Measurements from ENCODE around the gene TAF8.

Gene TAF8

GRCh38 chr6:42046464-42047212 lies 3.7 kb upstream of the TAF8 start:
- Histone ChIP-seq H3K9me3 (ENCODE audit: control insufficient read depth, insufficient read depth, low read length) (no peaks in the 10 kb centered on the region), H3K4me1 (ENCODE audit: control insufficient read depth, insufficient read depth, low read length) (peaks cover 22% of the 10 kb centered on the region), H3K27ac (ENCODE audit: low read depth, low read length) (no peak overlapping the region), H3K36me3 (ENCODE audit: control insufficient read depth, insufficient read depth, low read length) (peaks cover under 1% of the 10 kb centered on the region; the same call in 1 of the 2 replicates), H3K27me3 (ENCODE audit: control insufficient read depth, insufficient read depth, low read length) (peaks cover 70% of the 10 kb centered on the region), H3K9ac (ENCODE audit: low read depth, low read length) (no peak overlapping the region), H3K4me3 (ENCODE audit: low read depth, low read length) (no peak overlapping the region)

- Histone ChIP-seq H3K9ac (ENCODE audit: low read depth, low read length) (no peak overlapping the region), H3K27ac (ENCODE audit: low read depth, low read length) (no peak overlapping the region), H3K27me3 (ENCODE audit: control insufficient read depth, insufficient read depth, low read length) (peaks cover 70% of the 10 kb centered on the region), H3K4me1 (ENCODE audit: control insufficient read depth, insufficient read depth, low read length) (peaks cover 22% of the 10 kb centered on the region), H3K36me3 (ENCODE audit: control insufficient read depth, insufficient read depth, low read length) (peaks cover 5% of the 10 kb centered on the region; the same call in 1 of the 2 replicates), H3K4me3 (ENCODE audit: low read depth, low read length) (no peak overlapping the region), H3K9me3 (ENCODE audit: control insufficient read depth, insufficient read depth, low read length) (no peaks in the 10 kb centered on the region)
Observed at GRCh38 chr6:42047213-42047590, 3.1 kb upstream of the TAF8 start.

- peaks cover 11% of the 10 kb centered on the region for H3K36me3 ChIP-seq (ENCODE audit: control insufficient read depth, insufficient read depth, low read length)
- no peaks in the 10 kb centered on the region for H3K9me3 ChIP-seq (ENCODE audit: control insufficient read depth, insufficient read depth, low read length)
- peaks cover 22% of the 10 kb centered on the region for H3K4me1 ChIP-seq (ENCODE audit: control insufficient read depth, insufficient read depth, low read length)
- H3K27ac ChIP-seq (ENCODE audit: low read depth, low read length): no peak overlapping the region
- peak overlapping the region; percentile 77 for H3K4me3 ChIP-seq (ENCODE audit: low read depth, low read length)
- H3K27me3 ChIP-seq (ENCODE audit: control insufficient read depth, insufficient read depth, low read length): peaks cover 67% of the 10 kb centered on the region
- no peak overlapping the region for H3K9ac ChIP-seq (ENCODE audit: low read depth, low read length)
Observed at GRCh38 chr6:42047790-42048405, 2.4 kb upstream of the TAF8 start.

GRCh38 chr6:42049116-42049809 lies 1.1 kb upstream of the TAF8 start:
- no peak overlapping the region for H3K27ac ChIP-seq (ENCODE audit: low read depth, low read length)
- peaks cover 24% of the 10 kb centered on the region for H3K36me3 ChIP-seq (ENCODE audit: control insufficient read depth, insufficient read depth, low read length)
- peak overlapping the region; percentile 77 for H3K4me3 ChIP-seq (ENCODE audit: low read depth, low read length)
- H3K27me3 ChIP-seq (ENCODE audit: control insufficient read depth, insufficient read depth, low read length): peaks cover 56% of the 10 kb centered on the region
- no peaks in the 10 kb centered on the region for H3K9me3 ChIP-seq (ENCODE audit: control insufficient read depth, insufficient read depth, low read length)
- H3K9ac ChIP-seq (ENCODE audit: low read depth, low read length): no peak overlapping the region
- H3K4me1 ChIP-seq (ENCODE audit: control insufficient read depth, insufficient read depth, low read length): peaks cover 17% of the 10 kb centered on the region

- peaks cover 51% of the 10 kb centered on the region for H3K27me3 ChIP-seq (ENCODE audit: control insufficient read depth, insufficient read depth, low read length)
- H3K9ac ChIP-seq (ENCODE audit: low read depth, low read length): no peak overlapping the region
- no peaks in the 10 kb centered on the region for H3K9me3 ChIP-seq (ENCODE audit: control insufficient read depth, insufficient read depth, low read length)
- peaks cover 30% of the 10 kb centered on the region for H3K36me3 ChIP-seq (ENCODE audit: control insufficient read depth, insufficient read depth, low read length)
- peak overlapping the region; percentile 92; the same call in 1 of the 2 replicates for H3K4me3 ChIP-seq (ENCODE audit: low read depth, low read length)
- no peak overlapping the region for H3K27ac ChIP-seq (ENCODE audit: low read depth, low read length)
- peaks cover 14% of the 10 kb centered on the region for H3K4me1 ChIP-seq (ENCODE audit: control insufficient read depth, insufficient read depth, low read length)
Observed at GRCh38 chr6:42049948-42050296, 402 bp upstream of the TAF8 start.

GRCh38 chr6:42051268-42051653 lies 937 bp downstream of the TAF8 start:
- H3K9me3 ChIP-seq (ENCODE audit: control insufficient read depth, insufficient read depth, low read length): no peaks in the 10 kb centered on the region
- H3K27me3 ChIP-seq (ENCODE audit: control insufficient read depth, insufficient read depth, low read length): peaks cover 37% of the 10 kb centered on the region
- H3K9ac ChIP-seq (ENCODE audit: low read depth, low read length): no peak overlapping the region
- peaks cover 3% of the 10 kb centered on the region for H3K4me1 ChIP-seq (ENCODE audit: control insufficient read depth, insufficient read depth, low read length)
- H3K27ac ChIP-seq (ENCODE audit: low read depth, low read length): no peak overlapping the region
- H3K36me3 ChIP-seq (ENCODE audit: control insufficient read depth, insufficient read depth, low read length): peaks cover 44% of the 10 kb centered on the region
- peak overlapping the region; percentile 92 for H3K4me3 ChIP-seq (ENCODE audit: low read depth, low read length)

- no peaks in the 10 kb centered on the region for H3K9me3 ChIP-seq (ENCODE audit: control insufficient read depth, insufficient read depth, low read length)
- no peaks in the 10 kb centered on the region for H3K4me1 ChIP-seq (ENCODE audit: control insufficient read depth, insufficient read depth, low read length)
- H3K36me3 ChIP-seq (ENCODE audit: control insufficient read depth, insufficient read depth, low read length): peaks cover 67% of the 10 kb centered on the region
- H3K27ac ChIP-seq (ENCODE audit: low read depth, low read length): no peak overlapping the region
- no peak overlapping the region for H3K9ac ChIP-seq (ENCODE audit: low read depth, low read length)
- no peak overlapping the region for H3K4me3 ChIP-seq (ENCODE audit: low read depth, low read length)
- peaks cover 14% of the 10 kb centered on the region for H3K27me3 ChIP-seq (ENCODE audit: control insufficient read depth, insufficient read depth, low read length)
Observed at GRCh38 chr6:42053601-42054000, 3.3 kb downstream of the TAF8 start.

GRCh38 chr6:42059743-42060142 lies 9.4 kb downstream of the TAF8 start:
- H3K27me3 ChIP-seq (ENCODE audit: control insufficient read depth, insufficient read depth, low read length): no peaks in the 10 kb centered on the region

GRCh38 chr6:42066156-42066675 lies 15.9 kb downstream of the TAF8 start:
- no peaks in the 10 kb centered on the region for H3K4me1 ChIP-seq (ENCODE audit: control insufficient read depth, insufficient read depth, low read length)
- peaks cover 82% of the 10 kb centered on the region for H3K36me3 ChIP-seq (ENCODE audit: control insufficient read depth, insufficient read depth, low read length)
- H3K4me3 ChIP-seq (ENCODE audit: low read depth, low read length): no peak overlapping the region

More at GRCh38 chr6:42059743-42060142, 9.4 kb downstream of the TAF8 start:
- no peaks in the 10 kb centered on the region for H3K4me1 ChIP-seq (ENCODE audit: control insufficient read depth, insufficient read depth, low read length)
- H3K36me3 ChIP-seq (ENCODE audit: control insufficient read depth, insufficient read depth, low read length): peaks cover 89% of the 10 kb centered on the region
- no peaks in the 10 kb centered on the region for H3K9me3 ChIP-seq (ENCODE audit: control insufficient read depth, insufficient read depth, low read length)
- no peak overlapping the region for H3K9ac ChIP-seq (ENCODE audit: low read depth, low read length)
- H3K4me3 ChIP-seq (ENCODE audit: low read depth, low read length): no peak overlapping the region
- no peak overlapping the region for H3K27ac ChIP-seq (ENCODE audit: low read depth, low read length)

GRCh38 chr6:42068173-42068572 lies 17.8 kb downstream of the TAF8 start:
- Histone ChIP-seq H3K4me3 (ENCODE audit: low read depth, low read length) (no peak overlapping the region), H3K9me3 (ENCODE audit: control insufficient read depth, insufficient read depth, low read length) (no peaks in the 10 kb centered on the region), H3K36me3 (ENCODE audit: control insufficient read depth, insufficient read depth, low read length) (peaks cover 81% of the 10 kb centered on the region), H3K27me3 (ENCODE audit: control insufficient read depth, insufficient read depth, low read length) (no peaks in the 10 kb centered on the region), H3K9ac (ENCODE audit: low read depth, low read length) (no peak overlapping the region), H3K4me1 (ENCODE audit: control insufficient read depth, insufficient read depth, low read length) (no peaks in the 10 kb centered on the region), H3K27ac (ENCODE audit: low read depth, low read length) (no peak overlapping the region)

More at GRCh38 chr6:42066156-42066675, 15.9 kb downstream of the TAF8 start:
- Histone ChIP-seq H3K9ac (ENCODE audit: low read depth, low read length) (no peak overlapping the region), H3K9me3 (ENCODE audit: control insufficient read depth, insufficient read depth, low read length) (no peaks in the 10 kb centered on the region), H3K27ac (ENCODE audit: low read depth, low read length) (no peak overlapping the region), H3K27me3 (ENCODE audit: control insufficient read depth, insufficient read depth, low read length) (no peaks in the 10 kb centered on the region)
